HUES48 (cell line): ENCODE data around the gene GPC6.

ENCODE experiments used
- H3K27ac ChIP-seq: one replicate; pipeline ENCODE4 v1.7.0; 2013; ENCODE audit warnings: low read depth, low read length, inconsistent platforms
- H3K27me3 ChIP-seq: 2 replicates; pipeline ENCODE4 v1.6.1; 2013; ENCODE audit warnings: mild to moderate bottlenecking, low read length; ENCODE audit not compliant: control insufficient read depth, insufficient read depth
- H3K36me3 ChIP-seq: 2 replicates; pipeline ENCODE4 v1.6.1; 2013; ENCODE audit warnings: low read length; ENCODE audit not compliant: control insufficient read depth, insufficient read depth
- H3K4me1 ChIP-seq: 2 replicates; pipeline ENCODE4 v1.6.1; 2013; ENCODE audit warnings: mild to moderate bottlenecking, low read length; ENCODE audit not compliant: control insufficient read depth, insufficient read depth
- H3K4me3 ChIP-seq: 2 replicates; pipeline ENCODE4 v1.5.1; 2013; ENCODE audit warnings: mild to moderate bottlenecking, low read depth, low read length
- H3K9ac ChIP-seq: 2 replicates; pipeline ENCODE4 v1.6.1; 2013; ENCODE audit warnings: mild to moderate bottlenecking, low read depth, low read length, moderate library complexity
- H3K9me3 ChIP-seq: 2 replicates; pipeline ENCODE4 v1.6.1; 2013; ENCODE audit warnings: low read length; ENCODE audit not compliant: control insufficient read depth, insufficient read depth

The GPC6 gene

GRCh38 chr13:94157705-94158218, 931.2 kb downstream of the GPC6 start:
- no peak overlapping the region for H3K9ac ChIP-seq
- H3K36me3 ChIP-seq = no peaks in the 10 kb centered on the region
- peaks cover 5% of the 10 kb centered on the region; the same call in 1 of the 2 replicates for H3K4me1 ChIP-seq

GRCh38 chr13:94160875-94161274, 934.3 kb downstream of the GPC6 start:
- Histone ChIP-seq H3K36me3 (no peaks in the 10 kb centered on the region), H3K4me1 (no peaks in the 10 kb centered on the region), H3K4me3 (no peak overlapping the region), H3K27me3 (no peaks in the 10 kb centered on the region), H3K9me3 (no peaks in the 10 kb centered on the region), H3K27ac (no peak overlapping the region), H3K9ac (no peak overlapping the region)

More at GRCh38 chr13:94157705-94158218, 931.2 kb downstream of the GPC6 start:
- Histone ChIP-seq H3K4me3 (no peak overlapping the region), H3K9me3 (no peaks in the 10 kb centered on the region), H3K27ac (no peak overlapping the region), H3K27me3 (no peaks in the 10 kb centered on the region)

- H3K4me1 ChIP-seq = no peaks in the 10 kb centered on the region
- no peaks in the 10 kb centered on the region for H3K36me3 ChIP-seq
- no peaks in the 10 kb centered on the region for H3K9me3 ChIP-seq
- no peak overlapping the region for H3K27ac ChIP-seq
- H3K4me3 ChIP-seq = no peak overlapping the region
- no peaks in the 10 kb centered on the region for H3K27me3 ChIP-seq
- H3K9ac ChIP-seq = no peak overlapping the region
Observed at GRCh38 chr13:94162289-94162688, 935.7 kb downstream of the GPC6 start.

DNA sequence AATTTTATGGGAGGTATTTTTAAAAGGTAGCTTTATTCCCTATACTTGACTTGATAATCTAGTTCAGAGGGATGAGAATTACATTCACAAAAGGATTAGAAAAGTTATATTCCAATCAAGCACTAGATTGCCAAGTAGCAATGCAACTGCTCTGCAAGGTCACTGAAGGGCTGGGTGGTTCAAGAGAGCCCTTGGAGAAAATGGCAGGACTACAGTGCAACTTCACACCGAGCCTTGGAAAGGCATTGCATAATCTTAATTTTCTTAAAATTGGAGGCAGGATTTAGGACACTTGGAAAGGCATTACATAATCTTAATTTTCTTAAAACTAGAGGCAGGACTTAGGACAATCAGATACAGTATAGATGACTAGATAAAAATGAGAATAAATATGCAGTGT, 936.9 kb downstream of the GPC6 start:
- Histone ChIP-seq H3K9me3 (no peaks in the 10 kb centered on the region), H3K27me3 (no peaks in the 10 kb centered on the region), H3K9ac (no peak overlapping the region), H3K27ac (no peak overlapping the region), H3K4me3 (no peak overlapping the region), H3K4me1 (no peaks in the 10 kb centered on the region), H3K36me3 (no peaks in the 10 kb centered on the region)

DNA sequence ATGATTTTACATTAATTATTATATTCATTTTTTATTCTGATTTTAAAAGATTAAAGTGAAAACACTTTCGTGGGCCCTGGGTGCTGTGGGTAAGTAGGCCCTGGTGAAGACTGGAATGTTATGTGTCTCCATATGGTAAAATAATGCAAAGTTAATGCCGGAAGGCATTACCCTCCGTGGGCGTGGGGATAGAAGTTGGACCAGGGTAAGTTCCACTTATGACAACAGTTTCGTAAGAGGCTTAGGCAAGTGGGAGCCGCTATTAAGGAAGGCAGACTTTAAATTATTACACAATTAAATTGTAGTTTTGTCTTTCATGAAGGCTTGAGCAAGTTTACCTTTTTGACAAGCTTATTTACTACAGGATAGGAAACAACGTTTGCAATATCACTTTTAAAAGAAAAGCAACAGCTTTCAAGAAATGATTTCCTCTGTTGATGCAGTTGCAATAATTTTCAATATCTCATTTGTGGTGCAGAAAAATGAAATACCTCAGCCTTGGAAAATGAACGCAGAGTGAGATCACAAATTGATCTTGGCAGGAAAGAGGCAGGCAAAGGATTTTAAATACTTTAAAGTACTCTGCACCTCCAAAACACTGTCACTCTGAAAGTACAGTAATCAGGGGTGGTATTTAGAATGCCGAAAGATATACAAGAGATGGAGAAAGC, 942.3 kb downstream of the GPC6 start:
- Histone ChIP-seq H3K4me3 (no peak overlapping the region), H3K9me3 (no peaks in the 10 kb centered on the region), H3K4me1 (peaks cover 25% of the 10 kb centered on the region), H3K9ac (no peak overlapping the region), H3K36me3 (no peaks in the 10 kb centered on the region), H3K27ac (no peak overlapping the region), H3K27me3 (no peaks in the 10 kb centered on the region)

GRCh38 chr13:94169454-94170144, 943.0 kb downstream of the GPC6 start:
- Histone ChIP-seq H3K9me3 (no peaks in the 10 kb centered on the region), H3K4me3 (no peak overlapping the region), H3K36me3 (no peaks in the 10 kb centered on the region), H3K4me1 (peaks cover 25% of the 10 kb centered on the region), H3K27ac (no peak overlapping the region), H3K27me3 (no peaks in the 10 kb centered on the region), H3K9ac (no peak overlapping the region)

- Histone ChIP-seq H3K9ac (no peak overlapping the region), H3K4me1 (peaks cover 25% of the 10 kb centered on the region), H3K9me3 (no peaks in the 10 kb centered on the region), H3K36me3 (no peaks in the 10 kb centered on the region), H3K4me3 (no peak overlapping the region), H3K27me3 (no peaks in the 10 kb centered on the region), H3K27ac (no peak overlapping the region)
Observed at GRCh38 chr13:94170145-94170571, 943.6 kb downstream of the GPC6 start.

GRCh38 chr13:94172416-94172815, 945.8 kb downstream of the GPC6 start:
- H3K9me3 ChIP-seq = no peaks in the 10 kb centered on the region
- H3K4me1 ChIP-seq = peaks cover 25% of the 10 kb centered on the region

DNA sequence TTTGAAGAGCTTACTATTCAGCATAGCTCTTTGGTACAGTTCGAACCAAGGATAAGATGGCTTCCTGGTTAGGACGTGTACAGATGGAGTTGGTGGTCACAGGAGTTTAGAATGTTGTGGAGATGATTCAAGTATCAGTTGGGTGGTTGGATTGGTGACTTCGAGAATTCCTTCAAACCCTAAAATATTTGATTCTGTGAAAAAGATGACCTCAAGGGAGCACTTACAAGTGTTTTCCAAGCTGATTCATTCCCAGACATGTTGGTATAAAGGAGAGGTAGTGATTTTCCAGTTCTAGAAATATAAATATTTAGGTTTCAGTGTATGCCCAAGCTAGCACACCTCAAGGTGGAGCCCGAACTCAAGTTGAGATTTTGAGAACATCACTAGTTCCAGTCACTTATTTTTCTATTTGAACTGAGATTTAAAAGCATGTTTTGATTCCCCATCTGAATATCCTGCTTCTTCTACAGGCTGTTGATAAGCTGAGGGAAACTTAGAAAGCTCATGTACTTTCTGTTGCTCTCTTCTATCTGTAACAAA, 946.8 kb downstream of the GPC6 start:
- Histone ChIP-seq H3K4me3 (no peak overlapping the region), H3K27ac (no peak overlapping the region), H3K4me1 (peaks cover 27% of the 10 kb centered on the region), H3K27me3 (no peaks in the 10 kb centered on the region), H3K9me3 (no peaks in the 10 kb centered on the region), H3K36me3 (no peaks in the 10 kb centered on the region), H3K9ac (no peak overlapping the region)

More at GRCh38 chr13:94172416-94172815, 945.8 kb downstream of the GPC6 start:
- H3K36me3 ChIP-seq = no peaks in the 10 kb centered on the region
- H3K4me3 ChIP-seq = no peak overlapping the region
- no peak overlapping the region for H3K9ac ChIP-seq
- no peaks in the 10 kb centered on the region for H3K27me3 ChIP-seq
- H3K27ac ChIP-seq = no peak overlapping the region

DNA sequence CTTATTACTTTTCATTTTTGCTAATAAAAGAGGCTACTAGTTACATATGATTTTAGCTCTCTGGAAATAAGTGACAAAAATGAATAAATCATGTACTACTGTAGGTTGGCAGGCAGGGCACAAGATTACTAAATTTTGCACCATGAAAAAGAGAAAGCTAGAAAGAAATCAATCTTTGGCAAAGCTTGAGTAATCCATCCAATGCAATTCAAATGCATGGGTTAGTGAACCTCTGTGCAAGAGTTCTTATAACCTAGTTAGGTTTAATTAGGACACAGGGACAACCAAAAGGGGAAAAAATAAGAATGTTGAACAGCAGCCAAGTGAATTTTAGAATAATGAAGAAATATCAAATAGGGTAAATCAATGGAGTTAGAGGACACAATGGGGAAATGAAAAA, 947.4 kb downstream of the GPC6 start:
- no peak overlapping the region for H3K27ac ChIP-seq

GRCh38 chr13:94175076-94175475, 948.5 kb downstream of the GPC6 start:
- Histone ChIP-seq H3K9ac (no peak overlapping the region), H3K27ac (no peak overlapping the region), H3K4me1 (peaks cover 28% of the 10 kb centered on the region), H3K36me3 (no peaks in the 10 kb centered on the region), H3K9me3 (no peaks in the 10 kb centered on the region), H3K27me3 (no peaks in the 10 kb centered on the region), H3K4me3 (no peak overlapping the region)

More for the DNA sequence above, 947.4 kb downstream of the GPC6 start:
- Histone ChIP-seq H3K27me3 (no peaks in the 10 kb centered on the region), H3K9me3 (no peaks in the 10 kb centered on the region), H3K36me3 (no peaks in the 10 kb centered on the region), H3K9ac (no peak overlapping the region), H3K4me1 (peaks cover 33% of the 10 kb centered on the region), H3K4me3 (no peak overlapping the region)
